H54 (cell line): ENCODE measurements around the gene MYO1D.

Experiments used
- DNase-seq: peaks from one replicate; pipeline ENCODE4 v3.0.0; 2011; ENCODE audit warnings: low spot score, mixed read lengths; ENCODE audit not compliant: insufficient read length
- FAIRE-seq: peaks from 3 replicates; lab custom pipeline; 2011; peaks lifted over from hg19 to GRCh38; lab: Jason Lieb, UNC
- POLR2A ChIP-seq: IDR thresholded peaks from 2 replicates; pipeline ENCODE4 v1.6.1; 2011; ENCODE audit warnings: low read depth, mild to moderate bottlenecking, low read length

The MYO1D gene

GRCh38 chr17:32810690-32811089 lies 66.2 kb downstream of the MYO1D start:
- DNase-seq, result no peak
- no peak for FAIRE-seq
- TF ChIP-seq POLR2A, result no peak

- no peak for TF ChIP-seq POLR2A
- no peak for DNase-seq
- no peak for FAIRE-seq
Observed at GRCh38 chr17:32807577-32807976, 69.3 kb downstream of the MYO1D start.

- no peak for DNase-seq
- no peak for TF ChIP-seq POLR2A
- FAIRE-seq, result no peak
Observed at GRCh38 chr17:32806646-32807045, 70.3 kb downstream of the MYO1D start.

- DNase-seq, result no peak
- TF ChIP-seq POLR2A, result no peak
- FAIRE-seq, result no peak
Observed at GRCh38 chr17:32805029-32805976, 71.6 kb downstream of the MYO1D start.

GRCh38 chr17:32803544-32803943 lies 73.4 kb downstream of the MYO1D start:
- DNase-seq (no peak), FAIRE-seq (no peak)
- no peak for TF ChIP-seq POLR2A

- no peak for DNase-seq
- FAIRE-seq, result no peak
- TF ChIP-seq POLR2A, result no peak
Observed at GRCh38 chr17:32802306-32802705, 74.6 kb downstream of the MYO1D start.

- DNase-seq, result no peak
- FAIRE-seq, result no peak
- TF ChIP-seq POLR2A, result no peak
Observed at GRCh38 chr17:32801641-32802040, 75.3 kb downstream of the MYO1D start.

- FAIRE-seq (no peak), DNase-seq (no peak)
- TF ChIP-seq POLR2A, result no peak
Observed at GRCh38 chr17:32801193-32801592, 75.7 kb downstream of the MYO1D start.

GRCh38 chr17:32798938-32799337 lies 78.0 kb downstream of the MYO1D start:
- FAIRE-seq (no peak), DNase-seq (no peak)
- TF ChIP-seq POLR2A, result no peak

- FAIRE-seq (no peak), DNase-seq (no peak)
- no peak for TF ChIP-seq POLR2A
Observed at GRCh38 chr17:32795339-32795979, 81.5 kb downstream of the MYO1D start.

GRCh38 chr17:32794533-32795246 lies 82.2 kb downstream of the MYO1D start:
- DNase-seq (no peak), FAIRE-seq (no peak)
- TF ChIP-seq POLR2A, result no peak

GRCh38 chr17:32793841-32794240 lies 83.1 kb downstream of the MYO1D start:
- DNase-seq (no peak), FAIRE-seq (no peak)
- TF ChIP-seq POLR2A, result no peak

GRCh38 chr17:32792207-32792606 lies 84.7 kb downstream of the MYO1D start:
- FAIRE-seq (no peak), DNase-seq (no peak)
- no peak for TF ChIP-seq POLR2A

GRCh38 chr17:32786169-32786568 lies 90.8 kb downstream of the MYO1D start:
- DNase-seq, result no peak
- FAIRE-seq, result no peak
- TF ChIP-seq POLR2A, result no peak
